ENCODE results near the gene C2orf80. TPM values are rescaled to one million over a fixed set of nuclear protein-coding genes. Genes with fewer than 3 reads are reported as not detected.

Gene C2orf80
- total and polyA plus RNA-seq, 2 donors (not counting 1 experiment from before 2014, with no cell fraction given), result not detected

- Histone ChIP-seq H2AFZ (ENCODE audit: low read length) (no peak overlapping the region), H3K4me2 (ENCODE audit: extremely low read depth, insufficient read depth, low read length) (no peak overlapping the region), H4K20me1 (ENCODE audit: control insufficient read depth, extremely low read depth, insufficient read depth, low read length) (no peaks in the 10 kb centered on the region), H3K9me3 (ENCODE audit: control insufficient read depth, insufficient read depth, low read depth, low read length) (no peaks in the 10 kb centered on the region), H3K4me3 (replicated peaks in 1 of 4; ENCODE audit: control extremely low read depth in 1 of 4, insufficient read depth in 1 of 4, low read depth in 3 of 4, low read length in 4 of 4) (no peak overlapping the region), H3K4me1 (ENCODE audit: control insufficient read depth, extremely low read depth, insufficient read depth, low read length) (no peaks in the 10 kb centered on the region), H3K27ac (ENCODE audit: insufficient read depth, low read length) (no peak overlapping the region), H3K79me2 (ENCODE audit: control insufficient read depth, insufficient read depth, low read length) (no peaks in the 10 kb centered on the region), H3K36me3 (ENCODE audit: control insufficient read depth, insufficient read depth, low read length) (no peaks in the 10 kb centered on the region), H3K27me3 (ENCODE audit: control insufficient read depth, insufficient read depth, low read length) (no peaks in the 10 kb centered on the region), H3K9ac (ENCODE audit: insufficient read depth, low read length) (no peak overlapping the region)
- TF ChIP-seq EZH2 (IDR thresholded peaks at IDR 0.05; ENCODE audit: low read length, missing control alignments), result no peak
- TF ChIP-seq, protein P1, sequence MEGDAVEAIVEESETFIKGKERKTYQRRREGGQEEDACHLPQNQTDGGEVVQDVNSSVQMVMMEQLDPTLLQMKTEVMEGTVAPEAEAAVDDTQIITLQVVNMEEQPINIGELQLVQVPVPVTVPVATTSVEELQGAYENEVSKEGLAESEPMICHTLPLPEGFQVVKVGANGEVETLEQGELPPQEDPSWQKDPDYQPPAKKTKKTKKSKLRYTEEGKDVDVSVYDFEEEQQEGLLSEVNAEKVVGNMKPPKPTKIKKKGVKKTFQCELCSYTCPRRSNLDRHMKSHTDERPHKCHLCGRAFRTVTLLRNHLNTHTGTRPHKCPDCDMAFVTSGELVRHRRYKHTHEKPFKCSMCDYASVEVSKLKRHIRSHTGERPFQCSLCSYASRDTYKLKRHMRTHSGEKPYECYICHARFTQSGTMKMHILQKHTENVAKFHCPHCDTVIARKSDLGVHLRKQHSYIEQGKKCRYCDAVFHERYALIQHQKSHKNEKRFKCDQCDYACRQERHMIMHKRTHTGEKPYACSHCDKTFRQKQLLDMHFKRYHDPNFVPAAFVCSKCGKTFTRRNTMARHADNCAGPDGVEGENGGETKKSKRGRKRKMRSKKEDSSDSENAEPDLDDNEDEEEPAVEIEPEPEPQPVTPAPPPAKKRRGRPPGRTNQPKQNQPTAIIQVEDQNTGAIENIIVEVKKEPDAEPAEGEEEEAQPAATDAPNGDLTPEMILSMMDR (conservative IDR thresholded peaks at IDR 0.05 in 1 of 2, IDR thresholded peaks at IDR 0.05 in 1 of 2; ENCODE audit: low read depth in 1 of 2, low read length in 2 of 2), result no peak
- no peak for DNase-seq (ENCODE audit: low read depth in 2 of 2)
Measured at GRCh38 chr2:208208335-208209085, 18.7 kb upstream of the C2orf80 start.

GRCh38 chr2:208207769-208208168, 17.9 kb upstream of the C2orf80 start:
- no peaks in the 10 kb centered on the region for H3K9me3 ChIP-seq (ENCODE audit: control insufficient read depth, insufficient read depth, low read depth, low read length)
- H3K36me3 ChIP-seq (ENCODE audit: control insufficient read depth, insufficient read depth, low read length), result no peaks in the 10 kb centered on the region
- H3K4me1 ChIP-seq (ENCODE audit: control insufficient read depth, extremely low read depth, insufficient read depth, low read length), result no peaks in the 10 kb centered on the region
- H3K27me3 ChIP-seq (ENCODE audit: control insufficient read depth, insufficient read depth, low read length), result no peaks in the 10 kb centered on the region
- no peak overlapping the region for H3K9ac ChIP-seq (ENCODE audit: insufficient read depth, low read length)
- no peaks in the 10 kb centered on the region for H4K20me1 ChIP-seq (ENCODE audit: control insufficient read depth, extremely low read depth, insufficient read depth, low read length)
- H2AFZ ChIP-seq (ENCODE audit: low read length), result no peak overlapping the region
- H3K4me3 ChIP-seq (replicated peaks in 1 of 4; ENCODE audit: control extremely low read depth in 1 of 4, insufficient read depth in 1 of 4, low read depth in 3 of 4, low read length in 4 of 4), result no peak overlapping the region
- no peak for TF ChIP-seq EZH2 (IDR thresholded peaks at IDR 0.05; ENCODE audit: low read length, missing control alignments)
- TF ChIP-seq, protein P1 (conservative IDR thresholded peaks at IDR 0.05 in 1 of 2, IDR thresholded peaks at IDR 0.05 in 1 of 2; ENCODE audit: low read depth in 1 of 2, low read length in 2 of 2), result no peak
- no peaks in the 10 kb centered on the region for H3K79me2 ChIP-seq (ENCODE audit: control insufficient read depth, insufficient read depth, low read length)
- DNase-seq (ENCODE audit: low read depth in 2 of 2), result no peak
- no peak overlapping the region for H3K4me2 ChIP-seq (ENCODE audit: extremely low read depth, insufficient read depth, low read length)
- no peak overlapping the region for H3K27ac ChIP-seq (ENCODE audit: insufficient read depth, low read length)

- Histone ChIP-seq H2AFZ (ENCODE audit: low read length) (no peak overlapping the region), H3K4me3 (replicated peaks in 1 of 4; ENCODE audit: control extremely low read depth in 1 of 4, insufficient read depth in 1 of 4, low read depth in 3 of 4, low read length in 4 of 4) (no peak overlapping the region), H3K36me3 (ENCODE audit: control insufficient read depth, insufficient read depth, low read length) (no peaks in the 10 kb centered on the region), H3K4me1 (ENCODE audit: control insufficient read depth, extremely low read depth, insufficient read depth, low read length) (no peaks in the 10 kb centered on the region), H3K9me3 (ENCODE audit: control insufficient read depth, insufficient read depth, low read depth, low read length) (no peaks in the 10 kb centered on the region), H3K9ac (ENCODE audit: insufficient read depth, low read length) (no peak overlapping the region), H3K4me2 (ENCODE audit: extremely low read depth, insufficient read depth, low read length) (no peak overlapping the region), H3K79me2 (ENCODE audit: control insufficient read depth, insufficient read depth, low read length) (no peaks in the 10 kb centered on the region), H4K20me1 (ENCODE audit: control insufficient read depth, extremely low read depth, insufficient read depth, low read length) (no peaks in the 10 kb centered on the region), H3K27ac (ENCODE audit: insufficient read depth, low read length) (no peak overlapping the region), H3K27me3 (ENCODE audit: control insufficient read depth, insufficient read depth, low read length) (no peaks in the 10 kb centered on the region)
- TF ChIP-seq, protein P1 (conservative IDR thresholded peaks at IDR 0.05 in 1 of 2, IDR thresholded peaks at IDR 0.05 in 1 of 2; ENCODE audit: low read depth in 1 of 2, low read length in 2 of 2), result no peak
- TF ChIP-seq EZH2 (IDR thresholded peaks at IDR 0.05; ENCODE audit: low read length, missing control alignments), result no peak
- no peak for DNase-seq (ENCODE audit: low read depth in 2 of 2)
Measured at GRCh38 chr2:208204166-208204565, 14.3 kb upstream of the C2orf80 start.
